WTC11 (cell line): Measurements from ENCODE around the gene CIDEB. TPM values are rescaled to one million over a fixed set of nuclear protein-coding genes. Genes with fewer than 3 reads are reported as not detected.
"Not testable (repeated sequence)": the region's sequence is repeated elsewhere in the genome, so short reads cannot be mapped to it uniquely, and the experiment has no call there.

Experiments
- ATAC-seq: fragments of 200-7000 bp; cut with Tn5 transposase; 2 replicates; pipeline ENCODE4 v1.10.0; 2021; ENCODE audit warnings: mild to moderate bottlenecking, moderate library complexity
- Bru-seq: library from RNA; stranded (reverse); fragments of 400-500 nt; gene quantifications from one replicate; lab custom pipeline; 2021; lab: Mats Ljungman, UMichigan
- CTCF ChIA-PET: fragments of 300-600 bp; sonication (Branson Sonifier 250); formaldehyde crosslinking; loops from one replicate; lab custom pipeline; 2021; ENCODE audit warnings: antibody characterized with exemption; lab: Charles Lee
- POLR2A ChIA-PET: fragments of 350-600 bp; sonication (Branson Sonifier 250); formaldehyde crosslinking; loops from one replicate; lab custom pipeline; 2021; ENCODE audit warnings: antibody characterized with exemption; lab: Charles Lee
- DNase-seq: peaks from one replicate; pipeline ENCODE4 v3.0.0; 2021; ENCODE audit warnings: low spot score
- H3K27ac Mint-ChIP-seq: 2 replicates; pipeline ENCODE4 v1.8.0; 2021; ENCODE audit warnings: mixed read lengths
- H3K27me3 Mint-ChIP-seq: 2 replicates; pipeline ENCODE4 v1.8.0; 2021; ENCODE audit warnings: low read depth, mild to moderate bottlenecking, moderate library complexity, mixed read lengths
- H3K36me3 Mint-ChIP-seq: 2 replicates; pipeline ENCODE4 v1.8.0; 2021; ENCODE audit warnings: mixed read lengths
- H3K4me1 Mint-ChIP-seq: 2 replicates; pipeline ENCODE4 v1.8.0; 2022; ENCODE audit warnings: mixed read lengths
- H3K4me3 Mint-ChIP-seq: 2 replicates; pipeline ENCODE4 v1.8.0; 2021; ENCODE audit warnings: mild to moderate bottlenecking, moderate library complexity, mixed read lengths
- H3K9me3 Mint-ChIP-seq: 2 replicates; pipeline ENCODE4 v1.8.0; 2021; ENCODE audit warnings: mixed read lengths
- CTCF ChIP-seq: fragments of 200-600 bp; IDR thresholded peaks from 2 replicates; pipeline ENCODE4 v1.8.0; 2022; ENCODE audit warnings: antibody characterized with exemption
- E2F4 ChIP-seq: sonication (generic); formaldehyde crosslinking; IDR thresholded peaks from 2 replicates; pipeline ENCODE4 v1.8.1; 2022; ENCODE audit warnings: low read depth, mild to moderate bottlenecking, moderate library complexity, missing genetic modification reagents, borderline replicate concordance
- GABPB1 ChIP-seq: sonication (generic); formaldehyde crosslinking; IDR thresholded peaks from 2 replicates; pipeline ENCODE4 v1.8.1; 2023; ENCODE audit warnings: mild to moderate bottlenecking, missing genetic modification reagents
- MXD4 ChIP-seq: fragments of 250-450 bp; sonication (Bioruptor Pico); IDR thresholded peaks from 2 replicates; pipeline ENCODE4 v1.8.0; 2021; ENCODE audit warnings: mild to moderate bottlenecking, moderate library complexity, borderline replicate concordance
- ZBTB43 ChIP-seq: sonication (generic); formaldehyde crosslinking; IDR thresholded peaks from 2 replicates; pipeline ENCODE4 v1.8.1; 2023; ENCODE audit warnings: mild to moderate bottlenecking, missing genetic modification reagents
- ZNF281 ChIP-seq: sonication (generic); formaldehyde crosslinking; IDR thresholded peaks from 2 replicates; pipeline ENCODE4 v1.8.0; 2023; ENCODE audit warnings: mild to moderate bottlenecking, missing genetic modification reagents
- ZNF317 ChIP-seq: sonication (generic); formaldehyde crosslinking; IDR thresholded peaks from 2 replicates; pipeline ENCODE4 v1.8.1; 2023; ENCODE audit warnings: low read depth, mild to moderate bottlenecking, moderate library complexity, missing genetic modification reagents, borderline replicate concordance
- ZNF396 ChIP-seq: fragments of 250-450 bp; sonication (Bioruptor Pico); IDR thresholded peaks from 2 replicates; pipeline ENCODE4 v1.8.0; 2021; ENCODE audit warnings: mild to moderate bottlenecking, moderate library complexity, borderline replicate concordance
- long read RNA-seq, 3 experiments: library from RNA in 1 of 3; library from capped mRNA in 1 of 3; library from polyadenylated mRNA in 1 of 3; unstranded in 2 of 3; stranded (forward) in 1 of 3; transcript quantifications; one replicate each; pipeline ENCODE4 v2.0.0, GENCODE V29; 2021
- total RNA-seq: library from RNA; stranded (reverse); gene quantifications from 3 replicates; pipeline ENCODE4 v1.2.3, GENCODE V29; 2021

Gene CIDEB
- total RNA-seq (4.7 to 6.1 TPM (median 5.6 TPM) in 3 replicates), Bru-seq, nascent RNA (percentile 39 among the genes with signal in this experiment)
- long read RNA-seq, experiment 1, transcript CIDEB-201 (7 exons, 2,294 nt) = major isoform, 10 of 20 reads
- long read RNA-seq, experiment 1, partial matches to known transcripts = 2 of 20 reads
- long read RNA-seq, experiment 1, other reads (novel, unspliced or antisense) = 5 of 20 reads
- long read RNA-seq, experiment 2, partial matches to known transcripts = 2 of 8 reads
- long read RNA-seq, experiment 2, other reads (novel, unspliced or antisense) = 2 of 8 reads
- long read RNA-seq, experiment 3 = 0 reads

- CTCF ChIA-PET = interaction anchor here (0.7 to 6.8 kb wide), 60 partner anchors 9 to 249 kb away, joined by 3 to 97 read pairs (median 4); partner anchors contain the start of genes ADCY4, CBLN3, CHMP4A and DCAF11
Observed at GRCh38 chr14:24307575-24308341, at the start of gene CIDEB. TSS of gene CIDEB (minus strand) at chr14:24307977. CDS start at chr14:24307858, 119 bp downstream.

GRCh38 chr14:24356208-24356607 lies 48.4 kb upstream of the CIDEB start:
- H3K36me3 Mint-ChIP-seq = no peaks in the 10 kb centered on the region
- ChIA-PET POLR2A (no interaction called here), CTCF (interaction anchor here (0.6 to 8.2 kb wide), 8 partner anchors 9 to 470 kb away, joined by 3 to 63 read pairs (median 6); partner anchors contain the start of genes ADCY4, CBLN3, IRF9 and KHNYN)
- peaks cover 78% of the 10 kb centered on the region for H3K27me3 Mint-ChIP-seq
- no peak for TF ChIP-seq ZNF281 (CRISPR knock-in tag)
- ATAC-seq (no peak), DNase-seq (no peak)
- no peaks in the 10 kb centered on the region for H3K9me3 Mint-ChIP-seq
- no peak overlapping the region for H3K27ac Mint-ChIP-seq
- no peaks in the 10 kb centered on the region for H3K4me1 Mint-ChIP-seq
- no peak overlapping the region for H3K4me3 Mint-ChIP-seq

More at GRCh38 chr14:24307575-24308341, at the start of gene CIDEB:
- DNase-seq (peak; percentile 77), ATAC-seq (peak; percentile 56)
- H3K27me3 Mint-ChIP-seq = peaks cover 14% of the 10 kb centered on the region
- H3K4me3 Mint-ChIP-seq = no peak within 1 kb of the TSS
- no peaks in the 10 kb centered on the region for H3K9me3 Mint-ChIP-seq
- peaks cover 15% of the 10 kb centered on the region for H3K4me1 Mint-ChIP-seq
- H3K36me3 Mint-ChIP-seq = peaks cover 41% of the 10 kb centered on the region
- POLR2A ChIA-PET = interaction anchor here (0.5 to 1.7 kb wide), 4 partner anchors 8 to 146 kb away, joined by 3 to 8 read pairs (median 6); partner anchors contain the start of genes DHRS1, NOP9 and TINF2
- peak within 1 kb of the TSS; percentile 49 for H3K27ac Mint-ChIP-seq
- TF ChIP-seq CTCF (peak; percentile 84), MXD4 (CRISPR knock-in tag) (no peak), ZNF317 (no peak), GABPB1 (peak; percentile 84; the same call in 1 of the 2 replicates)
- TF ChIP-seq, all 79 proteins: peak for 2

GRCh38 chr14:24355009-24355408 lies 47.2 kb upstream of the CIDEB start:
- ATAC-seq = no peak
- TF ChIP-seq ZNF396 (CRISPR knock-in tag) (no peak), E2F4 (CRISPR knock-in tag) (no peak), ZBTB43 (CRISPR knock-in tag) (no peak)
- no peak for DNase-seq
- no peaks in the 10 kb centered on the region for H3K4me1 Mint-ChIP-seq
- H3K36me3 Mint-ChIP-seq = no peaks in the 10 kb centered on the region
- POLR2A ChIA-PET = no interaction called here
- H3K27me3 Mint-ChIP-seq = peaks cover 78% of the 10 kb centered on the region
- no peak overlapping the region for H3K27ac Mint-ChIP-seq
- no peaks in the 10 kb centered on the region for H3K9me3 Mint-ChIP-seq
- H3K4me3 Mint-ChIP-seq = no peak overlapping the region
- CTCF ChIA-PET = interaction anchor here (1.5 to 5.8 kb wide), 3 partner anchors 10 to 194 kb away, joined by 4 to 35 read pairs (median 6); partner anchors contain the start of genes ADCY4 and IRF9

- DNase-seq, H3K4me3 Mint-ChIP-seq, H3K27ac Mint-ChIP-seq, H3K4me1 Mint-ChIP-seq, H3K9me3 Mint-ChIP-seq, ATAC-seq, H3K36me3 Mint-ChIP-seq, POLR2A ChIA-PET: not testable (repeated sequence)
- peaks cover 78% of the 10 kb centered on the region for H3K27me3 Mint-ChIP-seq
- CTCF ChIA-PET = interaction anchor here (0.6 to 5.8 kb wide), 3 partner anchors 21 to 356 kb away, joined by 3 to 35 read pairs (median 4); partner anchors contain the start of genes ADCY4 and IRF9
Observed at GRCh38 chr14:24354482-24354825, 46.7 kb upstream of the CIDEB start.
